ENCODE data around the gene PTPRT.

PTPRT gene

GRCh38 chr20:42112161-42112560 lies 1077.5 kb downstream of the PTPRT start:
- Histone ChIP-seq H3K36me3 (ENCODE audit: insufficient read depth, low read length) (no peaks in the 10 kb centered on the region), H3K79me2 (ENCODE audit: control insufficient read depth, insufficient read depth, low read length, unreplicated experiment) (no peaks in the 10 kb centered on the region), H3K4me1 (ENCODE audit: control insufficient read depth, insufficient read depth, low read length, unreplicated experiment) (no peaks in the 10 kb centered on the region), H3K27ac (ENCODE audit: low read depth, low read length) (no peak overlapping the region), H3K27me3 (ENCODE audit: insufficient read depth, low read length) (no peaks in the 10 kb centered on the region), H3K4me3 (ENCODE audit: low read depth, low read length) (no peak overlapping the region), H2AFZ (ENCODE audit: low read length, unreplicated experiment) (no peak overlapping the region)

GRCh38 chr20:42111349-42111748 lies 1078.4 kb downstream of the PTPRT start:
- Histone ChIP-seq H3K27ac (ENCODE audit: low read depth, low read length) (no peak overlapping the region), H3K27me3 (ENCODE audit: insufficient read depth, low read length) (no peaks in the 10 kb centered on the region), H3K79me2 (ENCODE audit: control insufficient read depth, insufficient read depth, low read length, unreplicated experiment) (no peaks in the 10 kb centered on the region), H3K4me3 (ENCODE audit: low read depth, low read length) (no peak overlapping the region), H2AFZ (ENCODE audit: low read length, unreplicated experiment) (no peak overlapping the region), H3K4me1 (ENCODE audit: control insufficient read depth, insufficient read depth, low read length, unreplicated experiment) (no peaks in the 10 kb centered on the region), H3K36me3 (ENCODE audit: insufficient read depth, low read length) (no peaks in the 10 kb centered on the region)

GRCh38 chr20:42110301-42110700 lies 1079.4 kb downstream of the PTPRT start:
- no peak overlapping the region for H2AFZ ChIP-seq (ENCODE audit: low read length, unreplicated experiment)
- H3K27me3 ChIP-seq (ENCODE audit: insufficient read depth, low read length): no peaks in the 10 kb centered on the region
- no peaks in the 10 kb centered on the region for H3K79me2 ChIP-seq (ENCODE audit: control insufficient read depth, insufficient read depth, low read length, unreplicated experiment)
- H3K27ac ChIP-seq (ENCODE audit: low read depth, low read length): no peak overlapping the region
- no peak overlapping the region for H3K4me3 ChIP-seq (ENCODE audit: low read depth, low read length)
- no peaks in the 10 kb centered on the region for H3K4me1 ChIP-seq (ENCODE audit: control insufficient read depth, insufficient read depth, low read length, unreplicated experiment)
- H3K36me3 ChIP-seq (ENCODE audit: insufficient read depth, low read length): no peaks in the 10 kb centered on the region

GRCh38 chr20:42102000-42102399 lies 1087.7 kb downstream of the PTPRT start:
- Histone ChIP-seq H3K36me3 (ENCODE audit: insufficient read depth, low read length) (no peaks in the 10 kb centered on the region), H3K4me1 (ENCODE audit: control insufficient read depth, insufficient read depth, low read length, unreplicated experiment) (no peaks in the 10 kb centered on the region), H3K79me2 (ENCODE audit: control insufficient read depth, insufficient read depth, low read length, unreplicated experiment) (no peaks in the 10 kb centered on the region), H3K4me3 (ENCODE audit: low read depth, low read length) (no peak overlapping the region), H3K27me3 (ENCODE audit: insufficient read depth, low read length) (no peaks in the 10 kb centered on the region), H2AFZ (ENCODE audit: low read length, unreplicated experiment) (no peak overlapping the region), H3K27ac (ENCODE audit: low read depth, low read length) (no peak overlapping the region)

GRCh38 chr20:42100137-42100704 lies 1089.5 kb downstream of the PTPRT start:
- Histone ChIP-seq H3K4me1 (ENCODE audit: control insufficient read depth, insufficient read depth, low read length, unreplicated experiment) (no peaks in the 10 kb centered on the region), H3K36me3 (ENCODE audit: insufficient read depth, low read length) (no peaks in the 10 kb centered on the region), H3K27me3 (ENCODE audit: insufficient read depth, low read length) (no peaks in the 10 kb centered on the region), H3K4me3 (ENCODE audit: low read depth, low read length) (no peak overlapping the region), H3K27ac (ENCODE audit: low read depth, low read length) (no peak overlapping the region), H2AFZ (ENCODE audit: low read length, unreplicated experiment) (no peak overlapping the region), H3K79me2 (ENCODE audit: control insufficient read depth, insufficient read depth, low read length, unreplicated experiment) (no peaks in the 10 kb centered on the region)

- H3K4me3 ChIP-seq (ENCODE audit: low read depth, low read length): no peak overlapping the region
- H3K27ac ChIP-seq (ENCODE audit: low read depth, low read length): no peak overlapping the region
- no peaks in the 10 kb centered on the region for H3K36me3 ChIP-seq (ENCODE audit: insufficient read depth, low read length)
- H3K79me2 ChIP-seq (ENCODE audit: control insufficient read depth, insufficient read depth, low read length, unreplicated experiment): no peaks in the 10 kb centered on the region
- H3K27me3 ChIP-seq (ENCODE audit: insufficient read depth, low read length): no peaks in the 10 kb centered on the region
- no peaks in the 10 kb centered on the region for H3K4me1 ChIP-seq (ENCODE audit: control insufficient read depth, insufficient read depth, low read length, unreplicated experiment)
- H2AFZ ChIP-seq (ENCODE audit: low read length, unreplicated experiment): no peak overlapping the region
These were observed 1090.6 kb downstream of the PTPRT start for GRCh38 chr20:42099101-42099500.

GRCh38 chr20:42098418-42098817 lies 1091.3 kb downstream of the PTPRT start:
- H3K79me2 ChIP-seq (ENCODE audit: control insufficient read depth, insufficient read depth, low read length, unreplicated experiment): no peaks in the 10 kb centered on the region
- H3K27ac ChIP-seq (ENCODE audit: low read depth, low read length): no peak overlapping the region
- H3K27me3 ChIP-seq (ENCODE audit: insufficient read depth, low read length): no peaks in the 10 kb centered on the region
- no peak overlapping the region for H3K4me3 ChIP-seq (ENCODE audit: low read depth, low read length)
- no peaks in the 10 kb centered on the region for H3K36me3 ChIP-seq (ENCODE audit: insufficient read depth, low read length)
- H2AFZ ChIP-seq (ENCODE audit: low read length, unreplicated experiment): no peak overlapping the region
- no peaks in the 10 kb centered on the region for H3K4me1 ChIP-seq (ENCODE audit: control insufficient read depth, insufficient read depth, low read length, unreplicated experiment)

- Histone ChIP-seq H3K4me1 (ENCODE audit: control insufficient read depth, insufficient read depth, low read length, unreplicated experiment) (no peaks in the 10 kb centered on the region), H3K27me3 (ENCODE audit: insufficient read depth, low read length) (no peaks in the 10 kb centered on the region), H3K36me3 (ENCODE audit: insufficient read depth, low read length) (no peaks in the 10 kb centered on the region), H3K79me2 (ENCODE audit: control insufficient read depth, insufficient read depth, low read length, unreplicated experiment) (no peaks in the 10 kb centered on the region), H2AFZ (ENCODE audit: low read length, unreplicated experiment) (no peak overlapping the region), H3K27ac (ENCODE audit: low read depth, low read length) (no peak overlapping the region), H3K4me3 (ENCODE audit: low read depth, low read length) (no peak overlapping the region)
These were observed 1092.0 kb downstream of the PTPRT start for GRCh38 chr20:42097741-42098140.

- Histone ChIP-seq H3K27me3 (ENCODE audit: insufficient read depth, low read length) (no peaks in the 10 kb centered on the region), H3K4me3 (ENCODE audit: low read depth, low read length) (no peak overlapping the region), H3K27ac (ENCODE audit: low read depth, low read length) (no peak overlapping the region), H3K4me1 (ENCODE audit: control insufficient read depth, insufficient read depth, low read length, unreplicated experiment) (no peaks in the 10 kb centered on the region), H2AFZ (ENCODE audit: low read length, unreplicated experiment) (no peak overlapping the region), H3K79me2 (ENCODE audit: control insufficient read depth, insufficient read depth, low read length, unreplicated experiment) (no peaks in the 10 kb centered on the region), H3K36me3 (ENCODE audit: insufficient read depth, low read length) (no peaks in the 10 kb centered on the region)
These were observed 1094.5 kb downstream of the PTPRT start for GRCh38 chr20:42095221-42095620.

- Histone ChIP-seq H3K4me3 (ENCODE audit: low read depth, low read length) (no peak overlapping the region), H3K79me2 (ENCODE audit: control insufficient read depth, insufficient read depth, low read length, unreplicated experiment) (no peaks in the 10 kb centered on the region), H3K27me3 (ENCODE audit: insufficient read depth, low read length) (no peaks in the 10 kb centered on the region), H3K4me1 (ENCODE audit: control insufficient read depth, insufficient read depth, low read length, unreplicated experiment) (no peaks in the 10 kb centered on the region), H2AFZ (ENCODE audit: low read length, unreplicated experiment) (no peak overlapping the region), H3K36me3 (ENCODE audit: insufficient read depth, low read length) (no peaks in the 10 kb centered on the region), H3K27ac (ENCODE audit: low read depth, low read length) (no peak overlapping the region)
These were observed 1095.9 kb downstream of the PTPRT start for GRCh38 chr20:42093542-42094440.

GRCh38 chr20:42093041-42093440 lies 1096.7 kb downstream of the PTPRT start:
- Histone ChIP-seq H3K27me3 (ENCODE audit: insufficient read depth, low read length) (no peaks in the 10 kb centered on the region), H3K79me2 (ENCODE audit: control insufficient read depth, insufficient read depth, low read length, unreplicated experiment) (no peaks in the 10 kb centered on the region), H3K27ac (ENCODE audit: low read depth, low read length) (no peak overlapping the region), H3K36me3 (ENCODE audit: insufficient read depth, low read length) (no peaks in the 10 kb centered on the region), H3K4me3 (ENCODE audit: low read depth, low read length) (no peak overlapping the region), H3K4me1 (ENCODE audit: control insufficient read depth, insufficient read depth, low read length, unreplicated experiment) (no peaks in the 10 kb centered on the region), H2AFZ (ENCODE audit: low read length, unreplicated experiment) (no peak overlapping the region)
